Esophagus (tissue), 2 donors: ENCODE measurements around the gene SMAD9. TPM values are rescaled to one million over a fixed set of nuclear protein-coding genes. Genes with fewer than 3 reads are reported as not detected.

Experiments used
- H3K27ac ChIP-seq, 2 donors: one replicate each; pipeline ENCODE4 v1.5.1; 2013; ENCODE audit warnings: low read depth in 2 of 2, mild to moderate bottlenecking in 2 of 2, inconsistent platforms in 1 of 2, low read length in 1 of 2, moderate library complexity in 1 of 2
- H3K27me3 ChIP-seq, 2 donors: one replicate each; pipeline ENCODE4 v1.6.1; 2013; ENCODE audit warnings: low read length in 2 of 2, control low read depth in 1 of 2, mild to moderate bottlenecking in 1 of 2; ENCODE audit not compliant: insufficient read depth in 2 of 2, control insufficient read depth in 1 of 2
- H3K36me3 ChIP-seq, 2 donors: one replicate each; pipeline ENCODE4 v1.6.1; 2013; ENCODE audit warnings: low read length in 1 of 2; ENCODE audit not compliant: control insufficient read depth in 2 of 2, insufficient read depth in 2 of 2
- H3K4me1 ChIP-seq, 2 donors: one replicate each; pipeline ENCODE4 v1.6.1; 2013; ENCODE audit warnings: low read length in 1 of 2; ENCODE audit not compliant: control insufficient read depth in 2 of 2, insufficient read depth in 2 of 2
- H3K4me3 ChIP-seq, 2 donors: one replicate each; pipeline ENCODE4 v1.5.1; 2013; ENCODE audit warnings: low read length in 2 of 2, mild to moderate bottlenecking in 2 of 2, low read depth in 1 of 2, moderate library complexity in 1 of 2
- H3K9me3 ChIP-seq, 2 donors: one replicate each; pipeline ENCODE4 v1.6.1; 2013; ENCODE audit warnings: mild to moderate bottlenecking in 2 of 2, low read depth in 1 of 2, low read length in 1 of 2, moderate library complexity in 1 of 2; ENCODE audit not compliant: control insufficient read depth in 2 of 2, insufficient read depth in 1 of 2
- WGBS, 2 donors: extraction: QIAGEN DNeasy Blood & Tissue Kit; methylation state at CpG; one replicate each; pipeline ENCODE4 v1.1.7; 2013; 5-methylcytosine and 5-hydroxymethylcytosine counted together
- polyA plus RNA-seq, 2 donors: library from polyadenylated mRNA; stranded (reverse); fragments of 200-250 nt; gene quantifications; one replicate each; pipeline ENCODE4 v1.2.3, GENCODE V29; 2013
- donor health status: healthy with polysubstance abuse.
- donor health status: Bipolar disorder and iron deficiency.

Gene SMAD9
- polyA plus RNA-seq, 2 donors: 0.51 to 1.2 TPM

DNA sequence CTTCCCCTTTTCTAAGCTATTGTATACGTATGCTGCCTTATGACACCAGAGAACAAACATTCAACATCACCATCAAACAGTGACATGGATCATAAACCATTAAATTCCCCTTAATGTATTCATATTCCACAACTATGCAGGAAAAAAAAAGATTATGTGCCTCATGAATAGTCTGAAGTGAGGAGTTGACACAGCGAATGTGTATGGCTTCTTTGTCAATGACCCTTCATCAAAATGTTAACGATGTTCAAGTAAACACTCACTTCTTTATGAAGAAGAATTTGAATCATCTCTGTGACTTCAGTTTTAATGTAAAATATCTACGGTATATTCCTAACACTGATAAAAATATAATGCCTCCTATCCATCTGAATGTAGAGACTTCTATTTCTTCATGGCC is 44.6 kb downstream of the SMAD9 start:
- H3K27me3 ChIP-seq: no peaks in the 10 kb centered on the region
- no peaks in the 10 kb centered on the region for H3K36me3 ChIP-seq
- H3K4me1 ChIP-seq: no peaks in the 10 kb centered on the region
- H3K27ac ChIP-seq: no peak overlapping the region
- 88 to 89% methylated on average over 4 of the region's 4 CpGs for WGBS, 2 donors
- H3K4me3 ChIP-seq: no peak overlapping the region
- no peaks in the 10 kb centered on the region for H3K9me3 ChIP-seq

- no peaks in the 10 kb centered on the region for H3K9me3 ChIP-seq
- no peak overlapping the region for H3K4me3 ChIP-seq
- H3K4me1 ChIP-seq: no peaks in the 10 kb centered on the region
- H3K27me3 ChIP-seq: no peaks in the 10 kb centered on the region
- H3K27ac ChIP-seq: no peak overlapping the region
- no peaks in the 10 kb centered on the region for H3K36me3 ChIP-seq
- 75% methylated on average over 10 of the region's 10 CpGs for WGBS, 2 donors
These were observed 47.4 kb downstream of the SMAD9 start for GRCh38 chr13:36872621-36873020.

- Histone ChIP-seq H3K36me3 (no peaks in the 10 kb centered on the region), H3K27ac (no peak overlapping the region), H3K4me1 (no peaks in the 10 kb centered on the region), H3K9me3 (no peaks in the 10 kb centered on the region), H3K27me3 (no peaks in the 10 kb centered on the region), H3K4me3 (no peak overlapping the region)
- 81 to 88% methylated on average over 1 of the region's 1 CpG for WGBS, 2 donors
These were observed 49.9 kb downstream of the SMAD9 start for GRCh38 chr13:36870050-36870692.

GRCh38 chr13:36866232-36866631 is 53.8 kb downstream of the SMAD9 start:
- H3K4me1 ChIP-seq: no peaks in the 10 kb centered on the region
- H3K36me3 ChIP-seq: no peaks in the 10 kb centered on the region
- H3K27me3 ChIP-seq: no peaks in the 10 kb centered on the region
- H3K4me3 ChIP-seq: no peak overlapping the region
- no peak overlapping the region for H3K27ac ChIP-seq
- H3K9me3 ChIP-seq: no peaks in the 10 kb centered on the region

DNA sequence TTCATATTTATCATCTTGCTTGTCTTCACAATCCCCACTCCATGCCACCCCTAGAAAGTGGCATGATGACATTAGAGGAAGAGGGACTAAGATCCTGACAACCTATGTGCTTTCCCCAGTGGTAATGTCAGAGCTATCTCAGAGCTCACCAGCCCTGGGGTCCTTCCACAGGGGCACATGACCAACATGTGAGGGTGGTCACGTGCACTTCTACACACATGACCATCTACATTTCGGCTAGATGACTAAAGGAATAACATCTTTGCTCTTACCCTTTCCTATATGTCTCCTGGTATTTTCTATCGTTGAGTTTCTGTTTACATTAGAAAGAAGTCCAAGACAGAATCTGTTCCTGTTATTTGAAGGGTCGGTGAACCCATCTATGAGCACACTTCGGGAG is 54.8 kb downstream of the SMAD9 start:
- Histone ChIP-seq H3K9me3 (no peaks in the 10 kb centered on the region), H3K36me3 (no peaks in the 10 kb centered on the region), H3K27ac (no peak overlapping the region), H3K4me3 (no peak overlapping the region), H3K27me3 (no peaks in the 10 kb centered on the region), H3K4me1 (no peaks in the 10 kb centered on the region)
- 83 to 88% methylated on average over 5 of the region's 5 CpGs for WGBS, 2 donors

- H3K27me3 ChIP-seq: no peaks in the 10 kb centered on the region
- WGBS, 2 donors: 78 to 84% methylated on average over 7 of the region's 7 CpGs
- H3K4me3 ChIP-seq: no peak overlapping the region
- H3K9me3 ChIP-seq: no peaks in the 10 kb centered on the region
- no peaks in the 10 kb centered on the region for H3K4me1 ChIP-seq
- H3K27ac ChIP-seq: no peak overlapping the region
- H3K36me3 ChIP-seq: no peaks in the 10 kb centered on the region
These were observed 57.3 kb downstream of the SMAD9 start for GRCh38 chr13:36862722-36863121.

DNA sequence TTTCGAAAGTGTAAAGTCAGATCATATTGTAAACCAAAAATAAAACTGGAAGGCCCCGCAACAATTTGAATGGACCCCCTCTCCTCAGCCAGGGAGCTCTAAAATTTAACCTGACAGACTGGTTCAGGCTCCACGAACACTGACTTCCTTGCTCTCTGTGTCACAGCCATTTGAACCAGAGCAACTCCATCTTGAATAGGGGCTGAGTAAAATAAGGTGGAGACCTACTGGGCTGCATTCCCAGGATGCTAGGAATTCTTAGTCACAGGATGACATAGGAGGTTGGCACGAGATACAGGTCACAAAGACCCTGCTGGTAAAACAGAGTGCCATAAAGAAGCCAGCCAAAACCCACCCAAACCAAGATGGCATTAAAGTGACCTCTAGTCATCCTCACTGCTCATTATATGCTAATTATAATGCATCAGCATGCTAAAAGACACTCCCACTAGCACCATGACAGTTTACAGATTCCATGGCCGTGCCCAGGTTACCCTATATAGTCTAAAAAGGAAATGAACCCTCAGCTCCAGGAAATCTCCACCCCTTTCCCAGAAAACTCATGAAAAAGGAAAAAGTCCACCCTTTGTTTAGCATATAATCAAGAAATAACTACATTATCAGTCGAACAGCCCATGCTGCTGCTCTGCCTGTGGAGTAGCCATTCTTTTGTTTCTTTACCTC is 57.9 kb downstream of the SMAD9 start:
- 67 to 71% methylated on average over 6 of the region's 6 CpGs for WGBS, 2 donors
- H3K27ac ChIP-seq: no peak overlapping the region

DNA sequence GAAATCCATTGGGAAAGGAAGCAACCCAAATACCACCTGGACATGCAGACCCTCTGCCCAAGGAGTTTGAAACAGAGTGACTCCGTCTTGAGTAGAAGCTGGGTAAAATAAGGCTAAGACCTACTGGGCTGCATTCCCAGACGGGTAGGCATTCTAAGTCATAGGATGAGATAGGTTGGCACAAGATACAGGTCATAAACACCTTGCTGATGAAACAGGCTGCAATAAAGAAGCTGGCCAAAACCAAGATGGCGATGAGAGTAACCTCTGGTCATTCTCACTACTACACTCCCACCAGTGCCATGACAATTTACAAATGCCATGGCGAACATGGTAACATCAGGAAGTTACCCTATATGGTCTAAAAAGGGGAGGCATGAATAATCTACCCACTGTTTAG is 60.8 kb downstream of the SMAD9 start:
- no peaks in the 10 kb centered on the region for H3K27me3 ChIP-seq
- H3K36me3 ChIP-seq: no peaks in the 10 kb centered on the region
- 85 to 92% methylated on average over 4 of the region's 4 CpGs for WGBS, 2 donors
- H3K27ac ChIP-seq: no peak overlapping the region
- no peaks in the 10 kb centered on the region for H3K4me1 ChIP-seq
- no peaks in the 10 kb centered on the region for H3K9me3 ChIP-seq
- no peak overlapping the region for H3K4me3 ChIP-seq

More for the DNA sequence above, 57.9 kb downstream of the SMAD9 start:
- Histone ChIP-seq H3K27me3 (no peaks in the 10 kb centered on the region), H3K36me3 (no peaks in the 10 kb centered on the region), H3K4me3 (no peak overlapping the region), H3K4me1 (no peaks in the 10 kb centered on the region), H3K9me3 (no peaks in the 10 kb centered on the region)

DNA sequence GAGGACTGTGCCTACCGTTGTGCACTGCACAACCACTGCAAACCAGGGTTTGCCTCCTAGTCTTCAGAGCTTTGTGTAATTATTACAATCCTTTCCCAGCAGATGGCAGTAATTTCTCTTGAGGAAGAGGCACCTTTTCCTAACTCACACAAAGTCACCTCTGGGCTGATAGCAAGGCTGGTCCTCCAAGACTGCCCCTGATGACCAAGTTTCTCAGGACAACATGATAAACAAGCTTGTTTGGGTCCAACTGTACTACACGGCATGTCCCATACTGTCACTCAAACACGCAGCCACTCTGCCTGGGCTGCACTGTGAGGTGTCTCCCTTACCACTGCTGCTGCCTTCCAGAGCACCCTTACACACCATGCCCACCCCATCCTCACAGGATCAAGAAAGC is 61.7 kb downstream of the SMAD9 start:
- Histone ChIP-seq H3K4me1 (no peaks in the 10 kb centered on the region), H3K36me3 (no peaks in the 10 kb centered on the region), H3K27ac (no peak overlapping the region), H3K4me3 (no peak overlapping the region), H3K9me3 (no peaks in the 10 kb centered on the region), H3K27me3 (no peaks in the 10 kb centered on the region)
- 24 to 39% methylated on average over 3 of the region's 3 CpGs for WGBS, 2 donors

GRCh38 chr13:36857253-36857652 is 62.8 kb downstream of the SMAD9 start:
- Histone ChIP-seq H3K4me1 (no peaks in the 10 kb centered on the region), H3K27me3 (no peaks in the 10 kb centered on the region), H3K4me3 (no peak overlapping the region), H3K27ac (no peak overlapping the region), H3K36me3 (no peaks in the 10 kb centered on the region), H3K9me3 (no peaks in the 10 kb centered on the region)
